WTC11 (cell line): ENCODE measurements around the gene MAP1LC3B.

Source experiments
- SP1 ChIP-seq: sonication (generic); formaldehyde crosslinking; conservative IDR thresholded peaks from 2 replicates; pipeline ENCODE4 v1.8.1; 2022; ENCODE audit warnings: missing genetic modification reagents
- TEAD4 ChIP-seq: sonication (generic); formaldehyde crosslinking; IDR thresholded peaks from 2 replicates; pipeline ENCODE4 v1.8.0; 2022; ENCODE audit warnings: mild to moderate bottlenecking, missing genetic modification reagents
- ZNF232 ChIP-seq: sonication (generic); formaldehyde crosslinking; IDR thresholded peaks from 2 replicates; pipeline ENCODE4 v1.8.0; 2022; ENCODE audit warnings: mild to moderate bottlenecking, missing genetic modification reagents
- TF ChIP-seq, protein P1 (sequence below): fragments of 200-600 bp; IDR thresholded peaks from 2 replicates; pipeline ENCODE4 v1.8.0; 2022; ENCODE audit warnings: antibody characterized with exemption
- TF ChIP-seq, protein P2 (sequence below): sonication (generic); formaldehyde crosslinking; IDR thresholded peaks from 2 replicates; pipeline ENCODE4 v1.8.1; 2023; ENCODE audit warnings: mild to moderate bottlenecking, moderate library complexity, missing genetic modification reagents
- TF ChIP-seq, protein P3 (sequence below): sonication (generic); formaldehyde crosslinking; conservative IDR thresholded peaks from 2 replicates; pipeline ENCODE4 v1.8.1; 2023; ENCODE audit warnings: mild to moderate bottlenecking, low read depth, missing genetic modification reagents, moderate library complexity
- TF ChIP-seq, protein P4 (sequence below): sonication (generic); formaldehyde crosslinking; conservative IDR thresholded peaks from 2 replicates; pipeline ENCODE4 v1.8.1; 2022; ENCODE audit warnings: mild to moderate bottlenecking, missing genetic modification reagents
- TF ChIP-seq, protein P5 (sequence below): sonication (generic); formaldehyde crosslinking; IDR thresholded peaks from 2 replicates; pipeline ENCODE4 v1.8.1; 2022; ENCODE audit warnings: mild to moderate bottlenecking, moderate library complexity, missing genetic modification reagents
- TF ChIP-seq, protein P6 (sequence below): fragments of 250-450 bp; sonication (Bioruptor Pico); conservative IDR thresholded peaks from 2 replicates; pipeline ENCODE4 v1.9.0; 2021; ENCODE audit warnings: mild to moderate bottlenecking
- TF ChIP-seq, protein P7 (sequence below): sonication (generic); formaldehyde crosslinking; IDR thresholded peaks from 2 replicates; pipeline ENCODE4 v1.8.0; 2023; ENCODE audit warnings: missing genetic modification reagents, mild to moderate bottlenecking, borderline replicate concordance
- TF ChIP-seq, protein P8 (sequence below): sonication (generic); formaldehyde crosslinking; IDR thresholded peaks from 2 replicates; pipeline ENCODE4 v1.8.1; 2023; ENCODE audit warnings: mild to moderate bottlenecking, missing genetic modification reagents, borderline replicate concordance
- TF ChIP-seq, protein P9 (sequence below): sonication (generic); formaldehyde crosslinking; IDR thresholded peaks from 2 replicates; pipeline ENCODE4 v1.8.1; 2023; ENCODE audit warnings: mild to moderate bottlenecking, missing genetic modification reagents
- TF ChIP-seq, protein P10 (sequence below): sonication (generic); formaldehyde crosslinking; IDR thresholded peaks from 2 replicates; pipeline ENCODE4 v1.8.1; 2023; ENCODE audit warnings: mild to moderate bottlenecking, missing genetic modification reagents, moderate library complexity

DNA sequence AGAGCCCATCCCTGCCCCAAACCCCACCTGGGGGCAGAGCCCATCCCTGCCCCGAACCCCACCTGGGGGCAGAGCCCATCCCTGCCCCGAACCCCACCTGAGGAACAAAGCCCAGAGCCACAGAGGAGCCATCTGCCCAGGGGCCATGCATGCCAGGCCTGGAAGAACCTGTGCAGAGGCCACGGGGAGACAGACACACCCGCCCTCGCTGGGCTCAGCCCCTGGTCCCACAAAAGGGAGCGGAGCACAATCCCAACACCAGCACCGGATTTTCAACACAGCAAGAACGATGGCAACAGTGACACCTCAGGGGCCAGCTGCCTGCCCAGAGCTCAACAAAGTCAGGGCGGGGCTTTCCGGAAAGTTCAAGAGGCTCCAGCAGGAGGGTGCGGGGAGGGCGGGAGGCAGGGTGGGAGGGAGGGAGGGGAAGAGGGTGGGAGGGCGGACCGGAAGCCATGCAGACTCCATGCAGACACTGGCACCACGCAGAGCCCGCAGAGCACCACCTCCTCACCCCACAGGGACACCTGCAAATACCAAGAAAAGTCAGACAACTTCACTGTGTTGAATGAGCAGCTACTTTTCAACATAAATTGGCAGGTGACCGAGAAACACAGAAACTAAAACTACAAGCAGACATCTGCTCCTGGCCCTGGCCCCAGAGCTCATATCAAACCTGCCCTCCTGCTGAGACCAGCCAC, 47.1 kb upstream of the MAP1LC3B start:
- TF ChIP-seq, protein P1, sequence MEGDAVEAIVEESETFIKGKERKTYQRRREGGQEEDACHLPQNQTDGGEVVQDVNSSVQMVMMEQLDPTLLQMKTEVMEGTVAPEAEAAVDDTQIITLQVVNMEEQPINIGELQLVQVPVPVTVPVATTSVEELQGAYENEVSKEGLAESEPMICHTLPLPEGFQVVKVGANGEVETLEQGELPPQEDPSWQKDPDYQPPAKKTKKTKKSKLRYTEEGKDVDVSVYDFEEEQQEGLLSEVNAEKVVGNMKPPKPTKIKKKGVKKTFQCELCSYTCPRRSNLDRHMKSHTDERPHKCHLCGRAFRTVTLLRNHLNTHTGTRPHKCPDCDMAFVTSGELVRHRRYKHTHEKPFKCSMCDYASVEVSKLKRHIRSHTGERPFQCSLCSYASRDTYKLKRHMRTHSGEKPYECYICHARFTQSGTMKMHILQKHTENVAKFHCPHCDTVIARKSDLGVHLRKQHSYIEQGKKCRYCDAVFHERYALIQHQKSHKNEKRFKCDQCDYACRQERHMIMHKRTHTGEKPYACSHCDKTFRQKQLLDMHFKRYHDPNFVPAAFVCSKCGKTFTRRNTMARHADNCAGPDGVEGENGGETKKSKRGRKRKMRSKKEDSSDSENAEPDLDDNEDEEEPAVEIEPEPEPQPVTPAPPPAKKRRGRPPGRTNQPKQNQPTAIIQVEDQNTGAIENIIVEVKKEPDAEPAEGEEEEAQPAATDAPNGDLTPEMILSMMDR = no peak
- TF ChIP-seq, protein P2, sequence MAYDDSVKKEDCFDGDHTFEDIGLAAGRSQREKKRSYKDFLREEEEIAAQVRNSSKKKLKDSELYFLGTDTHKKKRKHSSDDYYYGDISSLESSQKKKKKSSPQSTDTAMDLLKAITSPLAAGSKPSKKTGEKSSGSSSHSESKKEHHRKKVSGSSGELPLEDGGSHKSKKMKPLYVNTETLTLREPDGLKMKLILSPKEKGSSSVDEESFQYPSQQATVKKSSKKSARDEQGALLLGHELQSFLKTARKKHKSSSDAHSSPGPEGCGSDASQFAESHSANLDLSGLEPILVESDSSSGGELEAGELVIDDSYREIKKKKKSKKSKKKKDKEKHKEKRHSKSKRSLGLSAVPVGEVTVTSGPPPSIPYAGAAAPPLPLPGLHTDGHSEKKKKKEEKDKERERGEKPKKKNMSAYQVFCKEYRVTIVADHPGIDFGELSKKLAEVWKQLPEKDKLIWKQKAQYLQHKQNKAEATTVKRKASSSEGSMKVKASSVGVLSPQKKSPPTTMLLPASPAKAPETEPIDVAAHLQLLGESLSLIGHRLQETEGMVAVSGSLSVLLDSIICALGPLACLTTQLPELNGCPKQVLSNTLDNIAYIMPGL = no peak
- TF ChIP-seq ZNF232 = no peak
- TF ChIP-seq SP1 (CRISPR knock-in tag) = no peak
- TF ChIP-seq, protein P3, sequence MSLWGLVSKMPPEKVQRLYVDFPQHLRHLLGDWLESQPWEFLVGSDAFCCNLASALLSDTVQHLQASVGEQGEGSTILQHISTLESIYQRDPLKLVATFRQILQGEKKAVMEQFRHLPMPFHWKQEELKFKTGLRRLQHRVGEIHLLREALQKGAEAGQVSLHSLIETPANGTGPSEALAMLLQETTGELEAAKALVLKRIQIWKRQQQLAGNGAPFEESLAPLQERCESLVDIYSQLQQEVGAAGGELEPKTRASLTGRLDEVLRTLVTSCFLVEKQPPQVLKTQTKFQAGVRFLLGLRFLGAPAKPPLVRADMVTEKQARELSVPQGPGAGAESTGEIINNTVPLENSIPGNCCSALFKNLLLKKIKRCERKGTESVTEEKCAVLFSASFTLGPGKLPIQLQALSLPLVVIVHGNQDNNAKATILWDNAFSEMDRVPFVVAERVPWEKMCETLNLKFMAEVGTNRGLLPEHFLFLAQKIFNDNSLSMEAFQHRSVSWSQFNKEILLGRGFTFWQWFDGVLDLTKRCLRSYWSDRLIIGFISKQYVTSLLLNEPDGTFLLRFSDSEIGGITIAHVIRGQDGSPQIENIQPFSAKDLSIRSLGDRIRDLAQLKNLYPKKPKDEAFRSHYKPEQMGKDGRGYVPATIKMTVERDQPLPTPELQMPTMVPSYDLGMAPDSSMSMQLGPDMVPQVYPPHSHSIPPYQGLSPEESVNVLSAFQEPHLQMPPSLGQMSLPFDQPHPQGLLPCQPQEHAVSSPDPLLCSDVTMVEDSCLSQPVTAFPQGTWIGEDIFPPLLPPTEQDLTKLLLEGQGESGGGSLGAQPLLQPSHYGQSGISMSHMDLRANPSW (CRISPR knock-in tag) = no peak
- TF ChIP-seq, protein P4, sequence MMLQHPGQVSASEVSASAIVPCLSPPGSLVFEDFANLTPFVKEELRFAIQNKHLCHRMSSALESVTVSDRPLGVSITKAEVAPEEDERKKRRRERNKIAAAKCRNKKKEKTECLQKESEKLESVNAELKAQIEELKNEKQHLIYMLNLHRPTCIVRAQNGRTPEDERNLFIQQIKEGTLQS (CRISPR knock-in tag) = no peak
- TF ChIP-seq, protein P5, sequence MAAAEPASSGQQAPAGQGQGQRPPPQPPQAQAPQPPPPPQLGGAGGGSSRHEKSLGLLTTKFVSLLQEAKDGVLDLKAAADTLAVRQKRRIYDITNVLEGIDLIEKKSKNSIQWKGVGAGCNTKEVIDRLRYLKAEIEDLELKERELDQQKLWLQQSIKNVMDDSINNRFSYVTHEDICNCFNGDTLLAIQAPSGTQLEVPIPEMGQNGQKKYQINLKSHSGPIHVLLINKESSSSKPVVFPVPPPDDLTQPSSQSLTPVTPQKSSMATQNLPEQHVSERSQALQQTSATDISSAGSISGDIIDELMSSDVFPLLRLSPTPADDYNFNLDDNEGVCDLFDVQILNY (CRISPR knock-in tag) = no peak
- TF ChIP-seq, protein P6, sequence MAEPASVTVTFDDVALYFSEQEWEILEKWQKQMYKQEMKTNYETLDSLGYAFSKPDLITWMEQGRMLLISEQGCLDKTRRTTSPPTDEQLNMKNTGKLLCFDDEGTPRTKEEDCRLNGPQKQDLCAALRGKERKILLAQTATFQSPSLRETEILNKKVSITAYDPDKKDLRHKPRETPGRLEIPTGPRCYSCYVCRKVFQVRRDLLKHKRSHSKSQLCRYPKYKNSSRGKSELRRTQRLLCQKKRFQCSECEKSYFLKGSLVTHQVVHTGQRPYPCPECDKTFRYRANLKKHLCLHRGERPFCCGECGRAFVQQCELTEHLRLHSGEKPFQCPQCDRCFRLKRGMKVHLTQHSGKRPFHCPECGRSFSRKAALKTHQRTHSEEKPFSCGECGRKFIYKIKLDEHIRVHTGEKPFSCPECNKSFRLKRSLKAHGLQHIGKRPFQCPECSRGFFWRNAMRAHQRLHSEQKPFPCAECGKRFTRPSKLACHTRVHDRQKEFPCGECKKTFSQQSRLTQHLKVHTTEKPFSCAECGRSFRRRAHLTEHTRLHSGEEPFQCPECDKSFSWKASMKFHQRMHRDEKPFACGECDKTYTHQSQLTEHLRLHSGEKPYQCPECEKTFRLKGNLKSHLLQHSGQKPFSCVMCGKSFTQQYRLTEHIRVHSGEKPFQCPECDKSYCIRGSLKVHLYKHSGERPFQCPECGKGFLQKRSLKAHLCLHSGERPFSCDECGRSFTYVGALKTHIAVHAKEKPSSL = no peak
- TF ChIP-seq, protein P7, sequence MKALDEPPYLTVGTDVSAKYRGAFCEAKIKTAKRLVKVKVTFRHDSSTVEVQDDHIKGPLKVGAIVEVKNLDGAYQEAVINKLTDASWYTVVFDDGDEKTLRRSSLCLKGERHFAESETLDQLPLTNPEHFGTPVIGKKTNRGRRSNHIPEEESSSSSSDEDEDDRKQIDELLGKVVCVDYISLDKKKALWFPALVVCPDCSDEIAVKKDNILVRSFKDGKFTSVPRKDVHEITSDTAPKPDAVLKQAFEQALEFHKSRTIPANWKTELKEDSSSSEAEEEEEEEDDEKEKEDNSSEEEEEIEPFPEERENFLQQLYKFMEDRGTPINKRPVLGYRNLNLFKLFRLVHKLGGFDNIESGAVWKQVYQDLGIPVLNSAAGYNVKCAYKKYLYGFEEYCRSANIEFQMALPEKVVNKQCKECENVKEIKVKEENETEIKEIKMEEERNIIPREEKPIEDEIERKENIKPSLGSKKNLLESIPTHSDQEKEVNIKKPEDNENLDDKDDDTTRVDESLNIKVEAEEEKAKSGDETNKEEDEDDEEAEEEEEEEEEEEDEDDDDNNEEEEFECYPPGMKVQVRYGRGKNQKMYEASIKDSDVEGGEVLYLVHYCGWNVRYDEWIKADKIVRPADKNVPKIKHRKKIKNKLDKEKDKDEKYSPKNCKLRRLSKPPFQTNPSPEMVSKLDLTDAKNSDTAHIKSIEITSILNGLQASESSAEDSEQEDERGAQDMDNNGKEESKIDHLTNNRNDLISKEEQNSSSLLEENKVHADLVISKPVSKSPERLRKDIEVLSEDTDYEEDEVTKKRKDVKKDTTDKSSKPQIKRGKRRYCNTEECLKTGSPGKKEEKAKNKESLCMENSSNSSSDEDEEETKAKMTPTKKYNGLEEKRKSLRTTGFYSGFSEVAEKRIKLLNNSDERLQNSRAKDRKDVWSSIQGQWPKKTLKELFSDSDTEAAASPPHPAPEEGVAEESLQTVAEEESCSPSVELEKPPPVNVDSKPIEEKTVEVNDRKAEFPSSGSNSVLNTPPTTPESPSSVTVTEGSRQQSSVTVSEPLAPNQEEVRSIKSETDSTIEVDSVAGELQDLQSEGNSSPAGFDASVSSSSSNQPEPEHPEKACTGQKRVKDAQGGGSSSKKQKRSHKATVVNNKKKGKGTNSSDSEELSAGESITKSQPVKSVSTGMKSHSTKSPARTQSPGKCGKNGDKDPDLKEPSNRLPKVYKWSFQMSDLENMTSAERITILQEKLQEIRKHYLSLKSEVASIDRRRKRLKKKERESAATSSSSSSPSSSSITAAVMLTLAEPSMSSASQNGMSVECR (CRISPR knock-in tag) = no peak
- TF ChIP-seq, protein P8, sequence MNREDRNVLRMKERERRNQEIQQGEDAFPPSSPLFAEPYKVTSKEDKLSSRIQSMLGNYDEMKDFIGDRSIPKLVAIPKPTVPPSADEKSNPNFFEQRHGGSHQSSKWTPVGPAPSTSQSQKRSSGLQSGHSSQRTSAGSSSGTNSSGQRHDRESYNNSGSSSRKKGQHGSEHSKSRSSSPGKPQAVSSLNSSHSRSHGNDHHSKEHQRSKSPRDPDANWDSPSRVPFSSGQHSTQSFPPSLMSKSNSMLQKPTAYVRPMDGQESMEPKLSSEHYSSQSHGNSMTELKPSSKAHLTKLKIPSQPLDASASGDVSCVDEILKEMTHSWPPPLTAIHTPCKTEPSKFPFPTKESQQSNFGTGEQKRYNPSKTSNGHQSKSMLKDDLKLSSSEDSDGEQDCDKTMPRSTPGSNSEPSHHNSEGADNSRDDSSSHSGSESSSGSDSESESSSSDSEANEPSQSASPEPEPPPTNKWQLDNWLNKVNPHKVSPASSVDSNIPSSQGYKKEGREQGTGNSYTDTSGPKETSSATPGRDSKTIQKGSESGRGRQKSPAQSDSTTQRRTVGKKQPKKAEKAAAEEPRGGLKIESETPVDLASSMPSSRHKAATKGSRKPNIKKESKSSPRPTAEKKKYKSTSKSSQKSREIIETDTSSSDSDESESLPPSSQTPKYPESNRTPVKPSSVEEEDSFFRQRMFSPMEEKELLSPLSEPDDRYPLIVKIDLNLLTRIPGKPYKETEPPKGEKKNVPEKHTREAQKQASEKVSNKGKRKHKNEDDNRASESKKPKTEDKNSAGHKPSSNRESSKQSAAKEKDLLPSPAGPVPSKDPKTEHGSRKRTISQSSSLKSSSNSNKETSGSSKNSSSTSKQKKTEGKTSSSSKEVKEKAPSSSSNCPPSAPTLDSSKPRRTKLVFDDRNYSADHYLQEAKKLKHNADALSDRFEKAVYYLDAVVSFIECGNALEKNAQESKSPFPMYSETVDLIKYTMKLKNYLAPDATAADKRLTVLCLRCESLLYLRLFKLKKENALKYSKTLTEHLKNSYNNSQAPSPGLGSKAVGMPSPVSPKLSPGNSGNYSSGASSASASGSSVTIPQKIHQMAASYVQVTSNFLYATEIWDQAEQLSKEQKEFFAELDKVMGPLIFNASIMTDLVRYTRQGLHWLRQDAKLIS (CRISPR knock-in tag) = no peak
- TF ChIP-seq, protein P9, sequence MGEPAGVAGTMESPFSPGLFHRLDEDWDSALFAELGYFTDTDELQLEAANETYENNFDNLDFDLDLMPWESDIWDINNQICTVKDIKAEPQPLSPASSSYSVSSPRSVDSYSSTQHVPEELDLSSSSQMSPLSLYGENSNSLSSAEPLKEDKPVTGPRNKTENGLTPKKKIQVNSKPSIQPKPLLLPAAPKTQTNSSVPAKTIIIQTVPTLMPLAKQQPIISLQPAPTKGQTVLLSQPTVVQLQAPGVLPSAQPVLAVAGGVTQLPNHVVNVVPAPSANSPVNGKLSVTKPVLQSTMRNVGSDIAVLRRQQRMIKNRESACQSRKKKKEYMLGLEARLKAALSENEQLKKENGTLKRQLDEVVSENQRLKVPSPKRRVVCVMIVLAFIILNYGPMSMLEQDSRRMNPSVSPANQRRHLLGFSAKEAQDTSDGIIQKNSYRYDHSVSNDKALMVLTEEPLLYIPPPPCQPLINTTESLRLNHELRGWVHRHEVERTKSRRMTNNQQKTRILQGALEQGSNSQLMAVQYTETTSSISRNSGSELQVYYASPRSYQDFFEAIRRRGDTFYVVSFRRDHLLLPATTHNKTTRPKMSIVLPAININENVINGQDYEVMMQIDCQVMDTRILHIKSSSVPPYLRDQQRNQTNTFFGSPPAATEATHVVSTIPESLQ (CRISPR knock-in tag) = no peak
- TF ChIP-seq TEAD4 (CRISPR knock-in tag) = no peak
- TF ChIP-seq, protein P10, sequence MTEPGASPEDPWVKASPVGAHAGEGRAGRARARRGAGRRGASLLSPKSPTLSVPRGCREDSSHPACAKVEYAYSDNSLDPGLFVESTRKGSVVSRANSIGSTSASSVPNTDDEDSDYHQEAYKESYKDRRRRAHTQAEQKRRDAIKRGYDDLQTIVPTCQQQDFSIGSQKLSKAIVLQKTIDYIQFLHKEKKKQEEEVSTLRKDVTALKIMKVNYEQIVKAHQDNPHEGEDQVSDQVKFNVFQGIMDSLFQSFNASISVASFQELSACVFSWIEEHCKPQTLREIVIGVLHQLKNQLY (CRISPR knock-in tag) = no peak
